GM21576 (cell line): Measurements from ENCODE around the gene ZSCAN1.

Experiments used
- ATAC-seq: cut with Tn5 transposase; IDR thresholded peaks from one replicate; pipeline ENCODE4 v1.9.1; 2021; ENCODE audit warnings: mild to moderate bottlenecking, moderate library complexity; ENCODE audit not compliant: unreplicated experiment

Gene ZSCAN1

DNA sequence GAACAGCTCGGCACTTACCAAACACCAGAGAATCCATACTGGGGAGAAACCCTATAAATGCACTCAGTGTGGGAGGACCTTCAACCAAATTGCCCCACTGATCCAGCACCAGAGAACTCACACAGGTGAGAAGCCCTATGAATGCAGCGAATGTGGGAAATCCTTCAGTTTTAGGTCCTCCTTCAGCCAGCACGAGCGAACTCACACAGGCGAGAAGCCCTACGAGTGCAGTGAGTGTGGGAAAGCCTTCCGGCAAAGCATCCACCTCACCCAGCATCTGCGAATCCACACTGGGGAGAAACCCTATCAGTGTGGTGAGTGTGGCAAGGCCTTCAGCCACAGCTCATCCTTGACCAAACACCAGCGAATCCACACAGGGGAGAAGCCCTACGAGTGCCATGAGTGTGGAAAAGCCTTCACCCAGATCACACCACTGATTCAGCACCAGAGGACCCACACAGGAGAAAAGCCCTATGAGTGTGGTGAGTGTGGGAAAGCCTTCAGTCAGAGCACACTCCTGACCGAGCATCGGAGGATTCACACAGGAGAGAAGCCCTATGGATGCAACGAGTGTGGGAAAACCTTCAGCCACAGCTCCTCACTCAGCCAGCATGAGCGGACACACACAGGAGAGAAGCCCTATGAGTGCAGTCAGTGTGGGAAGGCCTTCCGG, 33.6 kb downstream of the ZSCAN1 start:
- no peak for ATAC-seq

DNA sequence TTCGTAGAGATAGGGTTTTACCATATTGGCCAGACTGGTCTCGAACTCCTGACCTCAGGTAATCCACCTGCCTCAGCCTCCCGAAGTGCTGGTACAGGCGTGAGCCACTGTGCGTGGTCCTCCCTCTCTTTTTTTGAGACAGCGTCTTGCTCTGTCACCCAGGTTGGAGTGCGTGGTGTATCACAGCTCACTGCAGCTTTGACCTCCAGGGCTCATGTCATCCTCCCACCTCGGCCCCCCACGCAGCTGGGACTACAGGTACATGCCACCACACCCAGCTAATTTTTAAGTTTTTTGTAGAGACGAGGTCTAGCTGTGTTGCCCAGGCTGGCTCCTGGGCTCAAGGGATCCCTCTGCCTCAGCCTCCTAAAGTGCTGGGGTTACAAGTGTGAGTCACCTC, 46.0 kb downstream of the ZSCAN1 start:
- no peak for ATAC-seq

DNA sequence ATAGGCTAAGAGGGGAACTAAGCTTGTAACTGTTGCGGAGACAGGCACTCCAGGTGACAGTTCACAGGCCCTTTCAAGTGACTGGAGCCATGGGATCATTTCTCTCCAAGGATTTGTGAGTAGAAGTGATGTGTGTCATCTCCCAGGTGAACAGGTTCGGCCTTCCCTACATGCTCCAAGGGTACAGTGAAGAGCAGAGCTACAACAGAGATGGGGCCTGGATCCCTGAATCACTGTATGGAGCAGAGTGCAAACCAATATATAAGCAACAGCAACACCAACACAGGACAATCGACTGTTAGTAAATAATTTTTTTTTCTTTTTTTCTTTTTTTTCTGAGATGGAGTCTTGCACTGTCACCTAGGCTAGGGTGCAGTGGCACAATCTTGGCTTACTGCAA, 49.2 kb downstream of the ZSCAN1 start:
- no peak for ATAC-seq

DNA sequence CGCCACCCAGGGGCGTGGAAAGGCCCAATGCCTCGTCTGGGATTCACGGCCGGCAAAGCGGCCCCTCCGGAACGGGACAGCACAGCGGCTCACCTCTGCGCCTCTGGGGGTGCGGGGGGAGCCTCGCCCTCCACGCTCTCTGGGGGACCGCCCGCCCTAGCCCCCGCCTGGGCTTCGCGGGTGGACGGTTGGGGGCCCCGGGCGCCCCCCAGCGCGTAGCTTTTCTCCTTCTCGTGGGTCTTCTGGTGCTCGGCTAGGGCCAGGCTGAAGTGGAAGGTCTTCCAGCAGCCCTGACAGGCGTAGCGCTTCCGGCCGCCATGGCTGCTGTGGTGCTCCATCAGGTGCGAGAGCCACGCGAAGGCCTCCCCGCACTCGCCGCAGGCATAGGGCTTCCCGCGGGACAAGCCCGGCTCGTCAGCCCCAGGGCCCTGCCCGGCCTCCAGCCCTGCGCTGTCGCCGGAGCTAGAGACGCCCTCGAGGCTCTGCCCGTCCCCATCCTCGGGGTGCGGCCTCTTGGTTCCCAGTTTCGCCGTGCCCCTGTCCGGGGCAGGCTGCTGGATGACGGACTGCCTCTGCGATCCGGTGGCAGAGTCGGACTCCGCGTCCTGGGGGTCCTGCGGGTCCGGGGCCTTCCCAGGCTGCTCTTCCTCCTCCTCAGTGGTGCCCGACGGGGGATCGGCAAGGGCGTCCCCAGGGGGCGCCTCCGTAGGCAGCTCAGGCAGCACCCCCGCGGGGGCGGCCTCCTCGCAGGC, 50.9 kb downstream of the ZSCAN1 start:
- ATAC-seq = no peak

DNA sequence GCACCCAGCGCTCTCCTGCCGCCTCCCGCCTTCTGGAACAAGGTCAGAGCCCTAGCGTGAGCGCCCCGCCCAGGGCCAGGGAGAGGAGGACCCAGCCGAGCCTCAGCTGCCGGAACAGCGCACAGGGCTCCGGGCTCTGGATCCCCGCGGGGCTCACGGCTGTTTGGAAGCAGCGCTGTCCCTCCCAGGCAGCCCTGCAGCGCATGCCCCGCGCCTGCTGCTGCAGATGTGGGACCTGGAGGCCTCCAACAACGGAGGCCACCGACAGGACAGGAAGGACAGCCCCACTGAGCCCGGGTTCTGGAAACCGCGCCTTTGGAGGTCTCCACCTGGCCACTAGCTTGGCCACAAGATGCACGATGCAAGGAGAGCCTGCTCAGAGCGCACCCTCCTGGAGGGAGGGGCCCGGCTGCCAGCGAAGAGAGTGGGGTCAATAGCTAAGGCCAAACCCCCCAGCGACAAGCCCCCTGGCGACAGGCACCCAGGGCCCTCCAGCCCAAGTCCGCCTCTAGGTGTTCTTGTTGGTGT, 51.6 kb downstream of the ZSCAN1 start:
- no peak for ATAC-seq

GRCh38 chr19:58086825-58087710, 53.2 kb downstream of the ZSCAN1 start:
- no peak for ATAC-seq

DNA sequence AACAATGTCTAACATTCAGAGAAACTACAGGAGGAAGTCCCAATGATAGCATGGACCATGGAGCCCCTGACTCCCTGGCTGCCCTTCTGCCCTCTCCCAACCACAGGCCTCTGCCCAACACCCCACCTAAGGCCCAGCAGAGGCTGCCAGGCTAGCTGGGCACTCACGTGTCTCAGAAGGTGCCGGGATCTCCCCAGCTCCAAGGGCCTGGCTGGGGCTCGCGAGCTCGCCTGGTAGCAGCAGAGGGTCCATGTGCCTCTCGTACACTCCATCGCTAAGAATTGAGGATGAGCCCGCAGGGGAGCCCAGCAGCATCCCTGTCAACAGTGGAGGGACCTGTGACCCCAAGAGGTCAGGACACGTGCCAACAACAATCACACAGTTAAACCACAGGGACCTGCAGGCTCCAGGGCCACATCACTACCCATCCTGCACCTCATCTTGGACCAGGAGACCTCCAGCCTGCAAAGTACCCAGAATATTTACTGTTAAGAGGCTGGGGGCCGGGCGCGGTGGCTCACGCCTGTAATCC, 54.8 kb downstream of the ZSCAN1 start:
- no peak for ATAC-seq

DNA sequence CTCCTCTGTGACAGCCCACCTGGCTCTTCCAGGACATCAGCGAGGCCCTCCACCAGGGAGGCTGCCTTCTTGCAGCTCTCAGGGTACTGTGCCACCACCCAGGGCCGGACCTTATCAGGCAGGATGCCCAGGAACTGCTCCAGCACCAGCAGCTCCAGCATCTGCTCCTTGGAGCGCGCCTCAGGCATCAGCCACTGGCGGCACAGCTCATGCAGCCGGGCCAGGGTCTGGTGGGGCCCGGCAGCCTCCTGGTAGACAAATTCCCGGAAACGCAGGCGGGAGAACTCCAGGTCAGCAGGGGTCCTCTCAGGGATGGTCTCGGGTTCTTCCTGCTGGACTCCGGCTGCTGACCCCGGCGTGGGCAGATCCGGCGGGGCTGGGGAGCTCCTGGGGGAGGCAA, 56.0 kb downstream of the ZSCAN1 start:
- no peak for ATAC-seq

- no peak for ATAC-seq
Measured at GRCh38 chr19:58091251-58091995, 57.6 kb downstream of the ZSCAN1 start.

DNA sequence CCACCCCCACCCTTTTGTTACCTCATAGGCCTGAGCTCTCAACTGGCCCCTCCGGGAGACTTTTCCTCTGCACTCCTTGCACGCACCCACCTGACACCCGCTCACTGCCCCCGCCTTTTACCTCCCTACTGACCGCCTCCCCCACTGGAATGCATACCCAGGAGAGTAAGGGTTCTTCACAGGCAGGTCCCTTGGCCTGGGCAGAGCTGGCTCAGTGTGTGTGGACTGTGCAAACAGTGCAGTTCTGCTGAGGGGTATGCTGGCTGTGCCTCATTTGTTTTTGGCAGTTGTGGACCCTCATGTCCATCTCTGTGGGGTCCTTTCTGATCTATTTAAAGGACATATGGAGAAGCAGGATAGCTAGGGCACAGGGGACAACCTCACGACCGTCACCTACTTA, 59.2 kb downstream of the ZSCAN1 start:
- ATAC-seq = no peak

- ATAC-seq = no peak
Measured at GRCh38 chr19:58095328-58095727, 61.5 kb downstream of the ZSCAN1 start.

GRCh38 chr19:58096884-58097283, 63.1 kb downstream of the ZSCAN1 start:
- ATAC-seq = no peak

DNA sequence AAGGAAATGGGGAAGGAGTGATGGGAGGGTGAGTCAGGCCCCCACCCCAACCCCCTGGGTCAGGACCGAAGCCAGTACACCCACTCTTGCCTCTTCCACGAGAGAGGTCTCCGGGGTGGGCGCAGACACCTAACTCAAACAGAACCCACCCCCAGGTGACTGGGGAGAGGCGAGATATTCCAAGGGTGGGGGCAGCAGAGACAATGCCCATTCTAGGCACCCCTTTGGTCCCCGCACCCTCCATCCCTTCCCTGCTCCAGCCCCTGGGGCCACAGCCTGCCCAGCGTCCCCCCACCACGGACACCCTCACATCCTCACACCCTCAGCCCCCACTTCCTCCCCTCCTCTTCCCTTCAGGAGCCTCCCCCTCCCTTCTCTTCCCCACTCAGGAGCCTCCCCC, 63.5 kb downstream of the ZSCAN1 start:
- ATAC-seq = no peak

GRCh38 chr19:58097781-58098681, 64.2 kb downstream of the ZSCAN1 start, which contains the start of gene ZSCAN18:
Gene ZSCAN18, minus strand, starts transcription at chr19:58098231. Its CDS starts 7,964 bp downstream, at chr19:58090267.
- peak; percentile 92 for ATAC-seq

- no peak for ATAC-seq
Measured at GRCh38 chr19:58098682-58098998, 64.8 kb downstream of the ZSCAN1 start.
